ENCODE results near the gene ANGPTL4.
"Not testable (repeated sequence)": the region's sequence is repeated elsewhere in the genome, so short reads cannot be mapped to it uniquely, and the experiment has no call there.

ANGPTL4 gene

GRCh38 chr19:8363803-8364771 lies at the start of gene ANGPTL4:
TSS of gene ANGPTL4 (plus strand) at chr19:8364155. CDS start at chr19:8364322, 167 bp downstream.
- DNase-seq (ENCODE audit: low read depth): peak; percentile 72

GRCh38 chr19:8314981-8315640 lies 48.8 kb upstream of the ANGPTL4 start:
- DNase-seq (ENCODE audit: low read depth): not testable (repeated sequence)

GRCh38 chr19:8316351-8317125 lies 47.4 kb upstream of the ANGPTL4 start:
- no peak for DNase-seq (ENCODE audit: low read depth)

- not testable (repeated sequence) for DNase-seq (ENCODE audit: low read depth)
Measured at GRCh38 chr19:8318835-8319234, 45.1 kb upstream of the ANGPTL4 start.

- no peak for DNase-seq (ENCODE audit: low read depth)
Measured at GRCh38 chr19:8319807-8320520, 44.0 kb upstream of the ANGPTL4 start.

- no peak for DNase-seq (ENCODE audit: low read depth)
Measured at GRCh38 chr19:8320564-8321066, 43.3 kb upstream of the ANGPTL4 start.

GRCh38 chr19:8321067-8321985 lies 42.6 kb upstream of the ANGPTL4 start, which contains the start of the genes NDUFA7 and RPS28:
TSS of gene NDUFA7 (minus strand) at chr19:8321375. CDS start at chr19:8321358, 17 bp downstream.
TSS of gene RPS28 (plus strand) at chr19:8321496. CDS start at chr19:8321531, 35 bp downstream.
- peak; percentile 89 for DNase-seq (ENCODE audit: low read depth)

- DNase-seq (ENCODE audit: low read depth): no peak
Measured at GRCh38 chr19:8321986-8322637, 41.8 kb upstream of the ANGPTL4 start.

GRCh38 chr19:8322638-8322997 lies 41.3 kb upstream of the ANGPTL4 start:
- DNase-seq (ENCODE audit: low read depth): no peak

- DNase-seq (ENCODE audit: low read depth): no peak
Measured at GRCh38 chr19:8323781-8324185, 40.2 kb upstream of the ANGPTL4 start.

- DNase-seq (ENCODE audit: low read depth): no peak
Measured at GRCh38 chr19:8324186-8325050, 39.5 kb upstream of the ANGPTL4 start.

- DNase-seq (ENCODE audit: low read depth): no peak
Measured at GRCh38 chr19:8325454-8325853, 38.5 kb upstream of the ANGPTL4 start.

- no peak for DNase-seq (ENCODE audit: low read depth)
Measured at GRCh38 chr19:8329996-8330395, 34.0 kb upstream of the ANGPTL4 start.

- no peak for DNase-seq (ENCODE audit: low read depth)
Measured at GRCh38 chr19:8331263-8331845, 32.6 kb upstream of the ANGPTL4 start.

- no peak for DNase-seq (ENCODE audit: low read depth)
Measured at GRCh38 chr19:8332976-8333766, 30.8 kb upstream of the ANGPTL4 start.

GRCh38 chr19:8333767-8334457 lies 30.0 kb upstream of the ANGPTL4 start:
- DNase-seq (ENCODE audit: low read depth): no peak

Data from amniotic epithelial cell (primary cell).